NCI-H2081 (cell line): Measurements from ENCODE around the gene SFTPB.
A peak's percentile ranks its signal among the peaks of the same experiment; 100 is the strongest.

ENCODE experiments used
- DNase-seq, 2 experiments: peaks; one replicate each; lab custom pipeline; 2025; lab: John Stamatoyannopoulos, UW

Gene SFTPB

GRCh38 chr2:85611705-85612587 is 56.1 kb downstream of the SFTPB start, which contains the start of gene C2orf68:
Gene C2orf68 (minus strand): TSS chr2:85612066. CDS start chr2:85611984, 82 bp downstream.
- DNase-seq: peak; percentile 84 to 91

- peak in 1 of 2 experiments; percentile 37 for DNase-seq
Measured at GRCh38 chr2:85611217-85611704, 56.7 kb downstream of the SFTPB start.
